K562 treated with DMSO at 1 percent for 48 hours (cell line): ENCODE data around the gene TCP11X1. TPM values are rescaled to one million over a fixed set of nuclear protein-coding genes. Genes with fewer than 3 reads are reported as not detected.

Source experiments
- total RNA-seq: library from RNA; unstranded; fragments of 300-600 nt; gene quantifications from 2 replicates; pipeline ENCODE4 v1.2.3, GENCODE V29; 2022; ENCODE audit warnings: low replicate concordance; ENCODE audit errors: extremely low read depth

The TCP11X1 gene
- not detected in 2 replicates for total RNA-seq

DNA sequence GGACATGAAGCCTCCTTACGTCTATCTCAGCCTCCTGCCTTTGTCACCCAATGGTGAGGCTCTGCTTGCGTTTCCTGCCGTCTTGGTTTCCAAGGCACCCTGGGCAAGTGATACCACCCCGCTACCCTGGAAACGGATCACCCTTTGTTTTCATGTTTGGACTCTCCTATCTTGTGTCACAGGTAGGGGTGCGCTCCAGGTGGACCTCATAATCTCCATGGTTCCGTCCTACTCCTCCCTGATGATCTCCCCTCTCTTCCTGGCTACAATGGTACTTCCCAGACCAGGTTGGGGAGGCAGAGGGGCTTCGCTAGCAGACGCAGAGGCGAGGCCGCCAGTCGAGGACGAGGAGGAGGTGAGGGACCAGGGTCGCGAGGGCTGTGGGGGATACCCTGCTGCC, at the start of gene TCP11X1:
TCP11X1 (plus strand) TSS at position 316 of the 400 bp plus-strand sequence.

DNA sequence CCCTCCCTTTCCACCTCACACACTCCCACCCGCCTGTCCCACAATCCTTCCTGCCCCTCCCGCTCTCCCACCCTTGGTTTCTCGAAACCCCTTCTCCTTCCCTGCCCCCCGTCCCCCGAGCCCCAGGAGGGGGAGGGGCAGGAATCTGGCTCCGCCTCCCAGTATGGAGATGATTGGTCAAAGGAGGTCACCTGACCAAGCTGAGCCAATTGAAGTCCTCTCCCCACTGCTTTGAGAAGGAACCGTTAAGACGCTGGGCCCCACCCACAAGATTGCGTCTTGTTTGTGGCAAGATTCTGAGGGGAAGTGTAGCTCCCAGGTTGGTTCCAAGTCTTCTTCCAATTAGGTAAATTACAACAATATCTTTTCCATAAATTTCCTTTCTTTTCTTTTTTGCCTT, 31.8 kb downstream of the TCP11X1 start, which contains the start of gene NXF2:
NXF2 (plus strand) TSS at position 275 of the 400 bp plus-strand sequence. CDS start 59,912 bp downstream, outside the sequence.

Other genes starting within 250 kb of the TCP11X1 start
- gene TCEAL2, start 89.6 kb upstream of the TCP11X1 start, total RNA-seq: not detected in 2 replicates
- gene TCEAL6, start 72.8 kb upstream of the TCP11X1 start, total RNA-seq: not detected in 2 replicates
- not detected in 2 replicates for gene BEX5, start 59.3 kb upstream of the TCP11X1 start, total RNA-seq
- gene NXF2, start 31.9 kb downstream of the TCP11X1 start, total RNA-seq: not detected in 2 replicates
- not detected in 2 replicates for gene NXF2B, start 224.7 kb downstream of the TCP11X1 start, total RNA-seq